CD4-positive, alpha-beta T cell (primary cell): ENCODE results near the gene RYK. TPM values are rescaled to one million over a fixed set of nuclear protein-coding genes. Genes with fewer than 3 reads are reported as not detected.

Source experiments
- ATAC-seq: fragments of 200-7000 bp; cut with Tn5 transposase; one replicate; pipeline ENCODE4 v1.10.0; 2022; ENCODE audit warnings: mild to moderate bottlenecking; ENCODE audit not compliant: poor library complexity
- CTCF ChIA-PET: fragments of 350-600 bp; sonication (Branson Sonifier 250); formaldehyde crosslinking; loops from one replicate; lab custom pipeline; 2021; ENCODE audit warnings: antibody characterized with exemption, inconsistent platforms; lab: Charles Lee
- POLR2A ChIA-PET: fragments of 350-600 bp; sonication (Branson Sonifier 250); formaldehyde crosslinking; loops from one replicate; lab custom pipeline; 2021; ENCODE audit warnings: antibody characterized with exemption, inconsistent platforms; lab: Charles Lee
- DNase-seq, 14 experiments: peaks; one replicate each; pipeline ENCODE4 v3.0.0-alpha.2; 2013 to 2020; ENCODE audit warnings: mixed read lengths in 2 of 14
- H3K27ac ChIP-seq, 2 donors: one replicate each; pipeline versions ENCODE4 v1.5.1 to v1.7.0; 2013; ENCODE audit warnings: low read length in 2 of 2, low read depth in 1 of 2, mild to moderate bottlenecking in 1 of 2
- H3K27me3 ChIP-seq, 2 experiments: 1 replicate in 1 of 2; 2 replicates in 1 of 2; pipeline versions ENCODE4 v1.6.1 to v1.7.0; 2013; ENCODE audit warnings: low read length in 2 of 2, control low read depth in 1 of 2, mild to moderate bottlenecking in 1 of 2, moderate library complexity in 1 of 2; ENCODE audit not compliant: insufficient read depth in 2 of 2, control insufficient read depth in 1 of 2
- H3K36me3 ChIP-seq: one replicate; pipeline ENCODE4 v1.6.1; 2013; ENCODE audit warnings: low read length, control low read depth; ENCODE audit not compliant: insufficient read depth
- H3K4me1 ChIP-seq: one replicate; pipeline ENCODE4 v1.6.1; 2013; ENCODE audit warnings: low read length, control low read depth; ENCODE audit not compliant: insufficient read depth
- H3K4me3 ChIP-seq: one replicate; pipeline ENCODE4 v1.5.1; 2013; ENCODE audit warnings: mild to moderate bottlenecking, low read length, moderate library complexity
- H3K9me3 ChIP-seq, 2 experiments: 1 replicate in 1 of 2; 2 replicates in 1 of 2; pipeline versions ENCODE4 v1.6.1 to v1.7.0; 2013; ENCODE audit warnings: low read length in 2 of 2, mild to moderate bottlenecking in 2 of 2, control low read depth in 1 of 2, moderate library complexity in 1 of 2; ENCODE audit not compliant: control insufficient read depth in 1 of 2, insufficient read depth in 1 of 2
- H3K27ac Mint-ChIP-seq: one replicate; pipeline ENCODE4 v1.8.0; 2020; ENCODE audit warnings: mixed read lengths
- H3K27me3 Mint-ChIP-seq: one replicate; pipeline ENCODE4 v1.8.0; 2021; ENCODE audit warnings: mixed read lengths
- H3K36me3 Mint-ChIP-seq: one replicate; pipeline ENCODE4 v1.8.0; 2021; ENCODE audit warnings: low read depth, mixed read lengths
- H3K4me1 Mint-ChIP-seq: one replicate; pipeline ENCODE4 v1.8.0; 2021; ENCODE audit warnings: low read depth, mixed read lengths
- H3K4me3 Mint-ChIP-seq: one replicate; pipeline ENCODE4 v1.8.0; 2020; ENCODE audit warnings: mild to moderate bottlenecking, mixed read lengths
- H3K9me3 Mint-ChIP-seq: one replicate; pipeline ENCODE4 v1.8.0; 2020; ENCODE audit warnings: mixed read lengths
- intact Hi-C, 2 experiments: fragments of 100-400 bp; cut with DNase I in 1 of 2; cut with micrococcal nuclease in 1 of 2; formaldehyde crosslinking; loops; one replicate each; pipeline versions ENCODE4 v1.15.1 to v1.9.0; 2023 to 2025; cut with DNase I, micrococcal nuclease
- total RNA-seq, 174 experiments: library from RNA in 2 of 174; stranded (reverse) in 2 of 174; gene quantifications; one replicate each; pipeline ENCODE4 v1.2.3 and lab custom pipeline; 2021 to 2026
- TF ChIP-seq, protein P1 (sequence below): fragments of 200-600 bp; IDR thresholded peaks from one replicate; pipeline ENCODE4 v1.8.0; 2022; ENCODE audit warnings: antibody characterized with exemption, mild to moderate bottlenecking

Gene RYK
- total RNA-seq, 2 experiments from 2014 or later: 57.6 to 59.2 TPM

DNA sequence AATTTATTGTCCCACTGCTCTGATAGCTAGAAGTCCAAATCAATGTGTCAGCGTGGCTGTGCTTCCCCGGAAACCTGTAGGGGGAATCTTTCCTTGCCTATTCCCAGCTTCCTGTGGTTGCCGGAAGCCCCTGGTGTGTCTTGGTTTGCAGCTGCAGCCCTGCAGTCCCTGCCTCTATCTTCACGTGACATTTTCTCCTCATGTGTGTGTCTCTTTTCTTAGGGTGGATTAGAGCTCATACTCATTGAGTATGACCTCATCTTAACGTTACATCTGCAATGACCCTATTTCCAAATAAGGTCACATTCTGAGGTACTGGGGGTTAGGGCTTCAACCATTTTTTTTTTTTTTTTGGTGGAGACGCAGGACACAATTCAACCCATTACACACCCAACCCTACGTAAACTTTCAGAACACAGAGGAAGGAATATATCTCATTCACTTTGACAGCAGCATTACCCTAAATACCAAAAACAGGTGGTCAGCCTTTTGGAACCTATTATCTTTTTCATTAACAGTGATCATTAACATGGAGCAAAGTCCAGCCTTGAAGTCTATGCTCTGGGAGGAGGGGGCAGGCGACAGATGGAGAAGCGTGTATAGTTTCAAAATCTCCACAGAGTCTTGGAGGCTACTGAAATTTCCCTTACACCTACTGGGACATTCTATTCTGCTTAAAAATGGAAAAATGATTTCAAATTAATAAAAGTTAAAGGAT, 88.6 kb downstream of the RYK start:
- H3K27ac Mint-ChIP-seq: no peak overlapping the region

GRCh38 chr3:134155446-134155845, 95.2 kb downstream of the RYK start:
- H3K4me1 ChIP-seq: no peaks in the 10 kb centered on the region
- ATAC-seq: no peak
- POLR2A ChIA-PET: interaction anchor here (0.6 kb wide), 1 partner anchor 1911 kb away, joined by 3 read pairs; no protein-coding TSS in a partner anchor
- H3K9me3 Mint-ChIP-seq: no peaks in the 10 kb centered on the region
- CTCF ChIA-PET: no interaction called here
- H3K36me3 ChIP-seq: peaks cover 59% of the 10 kb centered on the region
- no peaks in the 10 kb centered on the region for H3K4me1 Mint-ChIP-seq
- H3K4me3 Mint-ChIP-seq: no peak overlapping the region
- no peak overlapping the region for H3K27ac ChIP-seq
- no peaks in the 10 kb centered on the region for H3K27me3 ChIP-seq
- no peak overlapping the region for H3K27ac Mint-ChIP-seq
- H3K27me3 Mint-ChIP-seq: no peaks in the 10 kb centered on the region
- no peak overlapping the region for H3K4me3 ChIP-seq
- no peak for DNase-seq
- H3K36me3 Mint-ChIP-seq: peaks cover 85% of the 10 kb centered on the region
- intact Hi-C loops: no loop called here
- no peaks in the 10 kb centered on the region for H3K9me3 ChIP-seq
- TF ChIP-seq, protein P1, sequence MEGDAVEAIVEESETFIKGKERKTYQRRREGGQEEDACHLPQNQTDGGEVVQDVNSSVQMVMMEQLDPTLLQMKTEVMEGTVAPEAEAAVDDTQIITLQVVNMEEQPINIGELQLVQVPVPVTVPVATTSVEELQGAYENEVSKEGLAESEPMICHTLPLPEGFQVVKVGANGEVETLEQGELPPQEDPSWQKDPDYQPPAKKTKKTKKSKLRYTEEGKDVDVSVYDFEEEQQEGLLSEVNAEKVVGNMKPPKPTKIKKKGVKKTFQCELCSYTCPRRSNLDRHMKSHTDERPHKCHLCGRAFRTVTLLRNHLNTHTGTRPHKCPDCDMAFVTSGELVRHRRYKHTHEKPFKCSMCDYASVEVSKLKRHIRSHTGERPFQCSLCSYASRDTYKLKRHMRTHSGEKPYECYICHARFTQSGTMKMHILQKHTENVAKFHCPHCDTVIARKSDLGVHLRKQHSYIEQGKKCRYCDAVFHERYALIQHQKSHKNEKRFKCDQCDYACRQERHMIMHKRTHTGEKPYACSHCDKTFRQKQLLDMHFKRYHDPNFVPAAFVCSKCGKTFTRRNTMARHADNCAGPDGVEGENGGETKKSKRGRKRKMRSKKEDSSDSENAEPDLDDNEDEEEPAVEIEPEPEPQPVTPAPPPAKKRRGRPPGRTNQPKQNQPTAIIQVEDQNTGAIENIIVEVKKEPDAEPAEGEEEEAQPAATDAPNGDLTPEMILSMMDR: no peak

More for the DNA sequence above, 88.6 kb downstream of the RYK start:
- ChIA-PET POLR2A (no interaction called here), CTCF (no interaction called here)
- ATAC-seq: no peak
- Histone ChIP-seq H3K27me3 (no peaks in the 10 kb centered on the region), H3K27ac (no peak overlapping the region), H3K4me1 (no peaks in the 10 kb centered on the region), H3K36me3 (peaks cover 49% of the 10 kb centered on the region), H3K9me3 (no peaks in the 10 kb centered on the region), H3K4me3 (no peak overlapping the region)
- H3K36me3 Mint-ChIP-seq: peaks cover 88% of the 10 kb centered on the region
- no peaks in the 10 kb centered on the region for H3K4me1 Mint-ChIP-seq
- intact Hi-C loops: no loop called here
- no peaks in the 10 kb centered on the region for H3K9me3 Mint-ChIP-seq
- TF ChIP-seq, protein P1: no peak
- H3K27me3 Mint-ChIP-seq: no peaks in the 10 kb centered on the region
- H3K4me3 Mint-ChIP-seq: no peak overlapping the region
- DNase-seq: no peak

GRCh38 chr3:134153761-134154160, 96.9 kb downstream of the RYK start:
- no peaks in the 10 kb centered on the region for H3K4me1 ChIP-seq
- no peaks in the 10 kb centered on the region for H3K9me3 ChIP-seq
- Mint-ChIP-seq H3K9me3 (no peaks in the 10 kb centered on the region), H3K36me3 (peaks cover 72% of the 10 kb centered on the region), H3K27ac (no peak overlapping the region), H3K4me1 (no peaks in the 10 kb centered on the region), H3K27me3 (no peaks in the 10 kb centered on the region), H3K4me3 (no peak overlapping the region)
- intact Hi-C loops: no loop called here
- ChIA-PET POLR2A (no interaction called here), CTCF (no interaction called here)
- H3K27me3 ChIP-seq: no peaks in the 10 kb centered on the region
- H3K4me3 ChIP-seq: no peak overlapping the region
- peaks cover 50% of the 10 kb centered on the region for H3K36me3 ChIP-seq
- H3K27ac ChIP-seq: no peak overlapping the region
- TF ChIP-seq, protein P1: no peak
- DNase-seq: no peak
- no peak for ATAC-seq
